ENCODE measurements around the gene ATAT1.

- peak; percentile 97 for TF ChIP-seq CTCF (conservative IDR thresholded peaks at IDR 0.05; ENCODE audit: low read depth, low read length)
- no peak for TF ChIP-seq EZH2 (IDR thresholded peaks at IDR 0.05; ENCODE audit: low read length, unreplicated experiment)
These were observed 52.5 kb downstream of the ATAT1 start for GRCh38 chr6:30678964-30679726.
